ENCODE data around the gene LPGAT1. TPM values are rescaled to one million over a fixed set of nuclear protein-coding genes. Genes with fewer than 3 reads are reported as not detected.
"Not testable (repeated sequence)": the region's sequence is repeated elsewhere in the genome, so short reads cannot be mapped to it uniquely, and the experiment has no call there.

Gene LPGAT1
- total RNA-seq, 1 donor from 2014 or later = 54.8 TPM

DNA sequence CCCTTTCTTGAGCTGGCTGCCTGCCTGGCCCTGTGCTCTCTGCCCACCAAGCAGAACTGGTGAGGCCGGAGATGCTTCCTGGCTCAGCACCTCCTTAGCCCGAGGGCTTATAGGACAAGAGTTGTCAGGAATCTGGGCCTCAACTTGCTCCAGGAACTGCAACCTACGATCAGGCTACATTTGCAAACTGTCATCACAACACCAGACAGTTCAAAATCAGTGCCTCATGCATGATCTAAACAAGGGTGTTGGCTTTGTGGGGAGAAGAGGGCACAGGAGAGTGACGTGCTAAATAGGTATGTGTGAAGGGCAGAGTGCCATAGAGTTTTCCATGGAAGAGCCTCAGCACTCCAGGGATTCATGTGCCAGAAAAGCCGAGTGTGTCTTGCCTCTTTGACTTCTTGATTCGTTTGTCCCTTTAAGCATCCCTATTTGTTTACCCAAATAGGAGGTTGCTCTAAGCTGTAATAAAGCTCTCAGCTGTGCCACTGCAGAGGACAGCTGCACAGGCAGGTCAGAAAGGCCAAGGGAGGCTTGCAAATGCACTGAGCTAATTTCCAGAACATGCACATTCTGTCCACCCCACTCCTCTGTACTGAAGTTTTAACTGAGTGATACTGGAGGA, 125.0 kb downstream of the LPGAT1 start:
- DNase-seq (ENCODE audit: low spot score) = no peak

DNA sequence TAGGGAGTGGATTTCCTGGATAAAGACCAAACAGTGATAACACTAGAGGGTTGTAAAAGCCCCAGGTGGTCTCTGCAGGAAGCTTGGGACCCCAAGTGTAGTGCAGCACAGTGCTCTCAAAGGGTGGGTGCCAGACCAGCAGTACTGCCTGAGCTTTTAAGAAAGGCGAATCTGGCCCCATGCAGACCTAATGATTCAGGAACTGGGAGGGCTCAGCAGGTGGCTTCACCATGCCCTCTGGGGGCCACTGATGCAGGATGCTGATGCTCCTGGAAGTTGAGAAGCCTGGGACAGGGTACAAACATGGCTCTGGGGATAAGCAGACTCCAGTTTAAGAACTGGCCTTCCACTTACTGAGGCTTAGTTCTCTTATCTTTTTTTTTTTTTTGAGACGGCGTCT, 126.0 kb downstream of the LPGAT1 start:
- DNase-seq (ENCODE audit: low spot score) = no peak

- no peak for DNase-seq (ENCODE audit: low spot score)
Observed at GRCh38 chr1:211703812-211704537, 126.6 kb downstream of the LPGAT1 start.

GRCh38 chr1:211701733-211702132, 128.8 kb downstream of the LPGAT1 start:
- DNase-seq (ENCODE audit: low spot score) = no peak

- no peak for DNase-seq (ENCODE audit: low spot score)
Observed at GRCh38 chr1:211699059-211699458, 131.5 kb downstream of the LPGAT1 start.

- DNase-seq (ENCODE audit: low spot score) = peak; percentile 75
Observed at GRCh38 chr1:211698161-211699026, 132.2 kb downstream of the LPGAT1 start.

- no peak for DNase-seq (ENCODE audit: low spot score)
Observed at GRCh38 chr1:211697356-211697755, 133.2 kb downstream of the LPGAT1 start.

GRCh38 chr1:211695135-211695816, 135.3 kb downstream of the LPGAT1 start:
- no peak for DNase-seq (ENCODE audit: low spot score)

- DNase-seq (ENCODE audit: low spot score) = not testable (repeated sequence)
Observed at GRCh38 chr1:211693911-211694310, 136.7 kb downstream of the LPGAT1 start.

Other genes starting within 250 kb of the LPGAT1 start
- not detected for gene NEK2, start 155.1 kb downstream of the LPGAT1 start, total RNA-seq
- gene INTS7, start 204.8 kb upstream of the LPGAT1 start, total RNA-seq = 17.2 TPM
- 1.6 TPM for gene DTL, start 205.0 kb upstream of the LPGAT1 start, total RNA-seq

Measured in ureter (tissue), 1 donor.